Neural cell (in vitro differentiated cells): ENCODE data around the gene ASB10. TPM values are rescaled to one million over a fixed set of nuclear protein-coding genes. Genes with fewer than 3 reads are reported as not detected.

Experiments used
- H2AFZ ChIP-seq: fragments of 200-600, 300-800 bp; sonication (generic), shearing (Covaris generic); 2 replicates; pipeline ENCODE4 v1.6.0; 2014; ENCODE audit warnings: low read depth, mild to moderate bottlenecking, antibody characterized with exemption, low read length, moderate library complexity
- H3F3A ChIP-seq: fragments of 200-600 bp; shearing (Covaris generic); 2 replicates; pipeline ENCODE4 v1.6.1; 2016; ENCODE audit warnings: mild to moderate bottlenecking, moderate library complexity, mixed read lengths, antibody characterized with exemption, low read length; ENCODE audit not compliant: insufficient read depth, poor library complexity, severe bottlenecking
- H3K27ac ChIP-seq: fragments of 200-600, 300-800 bp; sonication (generic), shearing (Covaris generic); 2 replicates; pipeline ENCODE4 v1.5.1; 2014; ENCODE audit warnings: mild to moderate bottlenecking, low read length, moderate library complexity
- H3K27me3 ChIP-seq: fragments of 300-800, 200-600 bp; sonication (generic), shearing (Covaris generic); 2 replicates; pipeline ENCODE4 v1.6.0; 2014; ENCODE audit warnings: mild to moderate bottlenecking, low read depth, low read length, moderate library complexity; ENCODE audit not compliant: insufficient read depth
- H3K36me3 ChIP-seq: fragments of 300-800, 200-600 bp; sonication (generic), shearing (Covaris generic); 2 replicates; pipeline ENCODE4 v1.5.1; 2014; ENCODE audit warnings: mild to moderate bottlenecking, antibody characterized with exemption, low read length, moderate library complexity; ENCODE audit not compliant: insufficient read depth
- H3K4me2 ChIP-seq: fragments of 300-800, 200-600 bp; sonication (generic), shearing (Covaris generic); 2 replicates; pipeline ENCODE4 v1.6.0; 2014; ENCODE audit warnings: mild to moderate bottlenecking, low read length
- H3K4me3 ChIP-seq: fragments of 300-800, 200-600 bp; sonication (generic), shearing (Covaris generic); 2 replicates; pipeline ENCODE4 v1.5.1; 2014; ENCODE audit warnings: mild to moderate bottlenecking, low read length, moderate library complexity
- H3K79me2 ChIP-seq: fragments of 200-600 bp; shearing (Covaris generic); replicated peaks from 2 replicates; pipeline ENCODE4 v1.6.0; 2014; ENCODE audit warnings: mild to moderate bottlenecking, low read length, moderate library complexity; ENCODE audit not compliant: insufficient read depth
- H3K9ac ChIP-seq: fragments of 300-800, 200-600 bp; sonication (generic), shearing (Covaris generic); 2 replicates; pipeline ENCODE4 v1.6.1; 2016; ENCODE audit warnings: mild to moderate bottlenecking, low read length, mixed read lengths
- H3K9me2 ChIP-seq: fragments of 200-600 bp; shearing (Covaris generic); 2 replicates; pipeline ENCODE4 v1.6.1; 2016; ENCODE audit warnings: mild to moderate bottlenecking, low read length, mixed read lengths; ENCODE audit not compliant: insufficient read depth
- H3K9me3 ChIP-seq: fragments of 200-600, 300-800 bp; sonication (generic), shearing (Covaris generic); 2 replicates; pipeline ENCODE4 v1.6.1; 2016; ENCODE audit warnings: mild to moderate bottlenecking, mixed run types, low read length, moderate library complexity, mixed read lengths
- H4K20me1 ChIP-seq: fragments of 200-600 bp; shearing (Covaris generic); 2 replicates; pipeline ENCODE4 v1.6.1; 2016; ENCODE audit warnings: mild to moderate bottlenecking, mixed run types; ENCODE audit not compliant: insufficient read depth
- CTCF ChIP-seq: fragments of 450-650 bp; IDR thresholded peaks from 2 replicates; pipeline ENCODE4 v1.5.1; 2014; ENCODE audit warnings: antibody characterized with exemption, mild to moderate bottlenecking, moderate library complexity; ENCODE audit not compliant: poor library complexity, severe bottlenecking
- EP300 ChIP-seq: fragments of 450-650 bp; conservative IDR thresholded peaks from 2 replicates; pipeline ENCODE4 v1.6.1; 2014; ENCODE audit warnings: antibody characterized with exemption, mild to moderate bottlenecking, moderate library complexity; ENCODE audit not compliant: poor library complexity, severe bottlenecking
- EZH2 ChIP-seq: fragments of 200-600, 300-800 bp; shearing (Covaris generic), sonication (generic); IDR thresholded peaks from 2 replicates; pipeline ENCODE4 v1.6.1; 2014; ENCODE audit warnings: antibody characterized with exemption, low read length, borderline replicate concordance, mild to moderate bottlenecking; ENCODE audit not compliant: insufficient read depth, poor library complexity, severe bottlenecking
- MXI1 ChIP-seq: fragments of 450-650 bp; conservative IDR thresholded peaks from 2 replicates; pipeline ENCODE4 v1.6.1; 2014; ENCODE audit warnings: antibody characterized with exemption, mild to moderate bottlenecking; ENCODE audit not compliant: poor library complexity, severe bottlenecking
- POLR2AphosphoS5 ChIP-seq: IDR thresholded peaks from 2 replicates; pipeline ENCODE4 v1.6.1; 2012
- RAD21 ChIP-seq: fragments of 450-650 bp; conservative IDR thresholded peaks from 2 replicates; pipeline ENCODE4 v1.6.1; 2014; ENCODE audit warnings: antibody characterized with exemption, mild to moderate bottlenecking, moderate library complexity
- REST ChIP-seq: IDR thresholded peaks from 2 replicates; pipeline ENCODE4 v1.6.1; 2012; ENCODE audit warnings: borderline replicate concordance
- SMC3 ChIP-seq: fragments of 450-650 bp; conservative IDR thresholded peaks from 2 replicates; pipeline ENCODE4 v1.6.1; 2014; ENCODE audit warnings: antibody characterized with exemption, mild to moderate bottlenecking, moderate library complexity; ENCODE audit not compliant: poor library complexity
- TAF1 ChIP-seq: IDR thresholded peaks from 2 replicates; pipeline ENCODE4 v1.6.1; 2012; ENCODE audit warnings: low read depth
- polyA plus RNA-seq: library from polyadenylated mRNA; depleted of rRNA; stranded (reverse); fragments of >200 nt; gene quantifications from 2 replicates; pipeline ENCODE4 v1.2.3, GENCODE V29; 2014

Gene ASB10
- polyA plus RNA-seq, 1 donor from 2014 or later: not detected

DNA sequence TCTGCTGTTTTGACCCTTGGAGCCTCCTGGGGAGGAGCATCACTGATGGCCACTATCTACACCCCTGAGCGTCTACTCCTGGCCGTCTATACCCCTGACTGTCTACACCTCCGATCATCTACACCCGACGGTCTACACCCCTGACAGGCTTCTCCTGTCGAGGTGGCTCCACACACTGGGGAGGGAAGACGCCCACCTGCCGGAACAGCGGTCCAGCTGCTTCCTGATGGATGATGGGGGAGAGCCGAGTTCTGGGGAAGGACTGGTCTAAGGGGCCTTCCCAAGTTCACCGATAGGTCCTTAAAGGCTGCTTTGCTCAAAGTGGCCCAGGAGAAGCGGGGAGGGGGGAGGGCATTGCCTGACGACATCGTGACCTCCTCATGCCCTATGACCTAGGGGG, 58.9 kb downstream of the ASB10 start:
- H3K27me3 ChIP-seq: no peaks in the 10 kb centered on the region
- H3K27ac ChIP-seq: no peak overlapping the region
- no peaks in the 10 kb centered on the region for H3K9me2 ChIP-seq
- TF ChIP-seq POLR2AphosphoS5 (no peak), RAD21 (no peak), TAF1 (no peak), CTCF (no peak), EZH2 (no peak)
- H3K9ac ChIP-seq: no peak overlapping the region
- H2AFZ ChIP-seq: no peak overlapping the region
- H3K36me3 ChIP-seq: no peaks in the 10 kb centered on the region
- H4K20me1 ChIP-seq: peaks cover 13% of the 10 kb centered on the region
- H3K4me2 ChIP-seq: no peak overlapping the region
- H3K9me3 ChIP-seq: no peaks in the 10 kb centered on the region
- no peak overlapping the region for H3K4me3 ChIP-seq
- H3K79me2 ChIP-seq: no peaks in the 10 kb centered on the region
- peaks cover 4% of the 10 kb centered on the region for H3F3A ChIP-seq

DNA sequence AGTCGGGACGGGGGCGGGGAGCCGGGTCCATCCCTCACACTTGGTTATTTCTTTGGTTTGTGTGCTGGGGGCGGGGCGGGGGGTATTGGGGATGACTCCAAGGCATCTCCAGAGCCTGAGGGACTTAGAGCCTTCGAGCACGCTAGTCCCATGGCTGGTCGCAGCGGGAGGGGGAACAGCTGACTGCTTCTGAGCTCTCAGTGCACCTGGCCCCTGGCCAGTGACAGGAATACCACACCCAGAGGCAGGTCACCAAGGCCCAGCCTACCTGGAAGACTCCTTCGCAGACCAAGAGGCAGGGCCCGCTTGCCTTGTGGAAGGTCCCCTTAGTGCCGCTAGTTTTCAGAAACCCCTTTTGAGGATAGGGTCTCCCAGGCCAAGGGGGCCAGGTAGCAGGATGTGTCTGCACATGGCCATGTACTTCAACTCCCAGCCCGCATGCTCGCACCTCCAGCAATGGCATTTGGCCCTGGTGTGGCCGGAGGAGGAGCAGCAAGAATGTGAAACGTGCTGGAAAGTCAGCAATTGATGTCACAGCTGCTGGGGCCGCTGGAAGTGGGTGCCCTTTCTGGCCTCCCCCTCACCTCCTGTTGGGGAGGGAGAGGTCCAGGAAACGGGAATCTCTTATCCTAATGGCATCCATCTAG, 60.4 kb downstream of the ASB10 start:
- H3K4me2 ChIP-seq: no peak overlapping the region
- no peak overlapping the region for H2AFZ ChIP-seq
- TF ChIP-seq REST (no peak), EZH2 (no peak), CTCF (no peak), SMC3 (no peak), MXI1 (no peak), RAD21 (no peak), POLR2AphosphoS5 (no peak), TAF1 (no peak), EP300 (no peak)
- no peaks in the 10 kb centered on the region for H3K9me3 ChIP-seq
- H3K27ac ChIP-seq: no peak overlapping the region
- no peaks in the 10 kb centered on the region for H3K79me2 ChIP-seq
- H3F3A ChIP-seq: peaks cover 4% of the 10 kb centered on the region
- H3K9ac ChIP-seq: no peak overlapping the region
- no peaks in the 10 kb centered on the region for H3K27me3 ChIP-seq
- no peaks in the 10 kb centered on the region for H3K36me3 ChIP-seq
- peak overlapping the region; percentile 54 for H3K4me3 ChIP-seq
- H4K20me1 ChIP-seq: peaks cover 13% of the 10 kb centered on the region
- no peaks in the 10 kb centered on the region for H3K9me2 ChIP-seq
